Measurements from ENCODE around the gene CPLX4. TPM values are rescaled to one million over a fixed set of nuclear protein-coding genes. Genes with fewer than 3 reads are reported as not detected.

Gene CPLX4
- total RNA-seq, 2 experiments from 2014 or later, result not detected

DNA sequence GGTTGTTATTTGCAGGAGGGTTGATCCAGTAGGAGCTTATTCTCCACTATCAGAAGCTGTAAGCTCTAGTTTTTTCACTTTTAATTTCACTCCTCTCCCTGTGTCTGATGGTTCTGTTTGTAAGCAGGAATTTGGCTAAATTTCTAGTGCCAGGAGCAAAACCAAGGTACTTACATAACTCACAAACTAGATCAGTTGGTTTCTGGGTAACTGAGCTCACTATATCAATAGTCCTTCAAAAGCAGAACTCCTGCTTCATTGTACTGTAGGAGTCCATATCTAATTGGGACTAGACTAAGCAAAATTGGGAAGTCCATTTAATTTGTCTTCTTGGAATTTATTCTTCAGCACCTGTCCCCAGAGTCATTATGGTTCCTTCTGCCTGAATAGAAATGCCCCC is 25.1 kb downstream of the CPLX4 start:
- H3K4me3 ChIP-seq (ENCODE audit: low read length), result no peak overlapping the region
- H3K4me1 Mint-ChIP-seq (ENCODE audit: low read depth), result no peaks in the 10 kb centered on the region
- peaks cover 7 to 28% of the 10 kb centered on the region in 2 experiments for H3K27me3 ChIP-seq (ENCODE audit: control insufficient read depth in 1 of 2, insufficient read depth in 2 of 2, low read length in 2 of 2)
- POLR2A ChIA-PET, result no interaction called here
- no peak overlapping the region for H3K27ac Mint-ChIP-seq
- intact Hi-C loops (cut with DNase I, micrococcal nuclease), result no loop called here
- H3K36me3 ChIP-seq (ENCODE audit: insufficient read depth, low read length), result no peaks in the 10 kb centered on the region
- H3K27ac ChIP-seq (ENCODE audit: low read depth in 1 of 2, low read length in 2 of 2), result no peak overlapping the region
- H3K4me1 ChIP-seq (ENCODE audit: insufficient read depth, low read length), result no peaks in the 10 kb centered on the region
- CTCF ChIA-PET, result no interaction called here
- H3K9me3 ChIP-seq (ENCODE audit: control insufficient read depth in 1 of 2, insufficient read depth in 1 of 2, low read length in 2 of 2), result no peaks in the 10 kb centered on the region
- H3K9me3 Mint-ChIP-seq, result no peaks in the 10 kb centered on the region
- ATAC-seq (ENCODE audit: poor library complexity) (no peak), DNase-seq (no peak)
- H3K4me3 Mint-ChIP-seq, result no peak overlapping the region
- TF ChIP-seq, protein P1, sequence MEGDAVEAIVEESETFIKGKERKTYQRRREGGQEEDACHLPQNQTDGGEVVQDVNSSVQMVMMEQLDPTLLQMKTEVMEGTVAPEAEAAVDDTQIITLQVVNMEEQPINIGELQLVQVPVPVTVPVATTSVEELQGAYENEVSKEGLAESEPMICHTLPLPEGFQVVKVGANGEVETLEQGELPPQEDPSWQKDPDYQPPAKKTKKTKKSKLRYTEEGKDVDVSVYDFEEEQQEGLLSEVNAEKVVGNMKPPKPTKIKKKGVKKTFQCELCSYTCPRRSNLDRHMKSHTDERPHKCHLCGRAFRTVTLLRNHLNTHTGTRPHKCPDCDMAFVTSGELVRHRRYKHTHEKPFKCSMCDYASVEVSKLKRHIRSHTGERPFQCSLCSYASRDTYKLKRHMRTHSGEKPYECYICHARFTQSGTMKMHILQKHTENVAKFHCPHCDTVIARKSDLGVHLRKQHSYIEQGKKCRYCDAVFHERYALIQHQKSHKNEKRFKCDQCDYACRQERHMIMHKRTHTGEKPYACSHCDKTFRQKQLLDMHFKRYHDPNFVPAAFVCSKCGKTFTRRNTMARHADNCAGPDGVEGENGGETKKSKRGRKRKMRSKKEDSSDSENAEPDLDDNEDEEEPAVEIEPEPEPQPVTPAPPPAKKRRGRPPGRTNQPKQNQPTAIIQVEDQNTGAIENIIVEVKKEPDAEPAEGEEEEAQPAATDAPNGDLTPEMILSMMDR (IDR thresholded peaks at IDR 0.05), result no peak
- H3K27me3 Mint-ChIP-seq, result peaks cover 62% of the 10 kb centered on the region
- H3K36me3 Mint-ChIP-seq (ENCODE audit: low read depth), result no peaks in the 10 kb centered on the region

- intact Hi-C loops (cut with DNase I, micrococcal nuclease), result no loop called here
- Mint-ChIP-seq H3K4me3 (no peak overlapping the region), H3K9me3 (no peaks in the 10 kb centered on the region), H3K27ac (no peak overlapping the region), H3K4me1 (ENCODE audit: low read depth) (no peaks in the 10 kb centered on the region), H3K36me3 (ENCODE audit: low read depth) (no peaks in the 10 kb centered on the region), H3K27me3 (peaks cover 63% of the 10 kb centered on the region)
- Histone ChIP-seq H3K27me3 (ENCODE audit: control insufficient read depth in 1 of 2, insufficient read depth in 2 of 2, low read length in 2 of 2) (peaks cover 9 to 43% of the 10 kb centered on the region in 2 experiments), H3K9me3 (ENCODE audit: control insufficient read depth in 1 of 2, insufficient read depth in 1 of 2, low read length in 2 of 2) (no peaks in the 10 kb centered on the region), H3K4me1 (ENCODE audit: insufficient read depth, low read length) (no peaks in the 10 kb centered on the region), H3K36me3 (ENCODE audit: insufficient read depth, low read length) (no peaks in the 10 kb centered on the region), H3K27ac (ENCODE audit: low read depth in 1 of 2, low read length in 2 of 2) (no peak overlapping the region), H3K4me3 (ENCODE audit: low read length) (no peak overlapping the region)
- CTCF ChIA-PET, result no interaction called here
- TF ChIP-seq, protein P1 (IDR thresholded peaks at IDR 0.05), result no peak
- POLR2A ChIA-PET, result no interaction called here
- ATAC-seq (ENCODE audit: poor library complexity), result no peak
- no peak for DNase-seq
Observed at GRCh38 chr18:59286341-59286740, 32.1 kb downstream of the CPLX4 start.

GRCh38 chr18:59282341-59282740 is 36.1 kb downstream of the CPLX4 start:
- H3K4me3 ChIP-seq (ENCODE audit: low read length), result no peak overlapping the region
- Mint-ChIP-seq H3K4me1 (ENCODE audit: low read depth) (no peaks in the 10 kb centered on the region), H3K36me3 (ENCODE audit: low read depth) (no peaks in the 10 kb centered on the region), H3K9me3 (no peaks in the 10 kb centered on the region), H3K4me3 (no peak overlapping the region), H3K27ac (no peak overlapping the region), H3K27me3 (peaks cover 86% of the 10 kb centered on the region)
- no peak overlapping the region for H3K27ac ChIP-seq (ENCODE audit: low read depth in 1 of 2, low read length in 2 of 2)
- peaks cover 31 to 69% of the 10 kb centered on the region in 2 experiments for H3K27me3 ChIP-seq (ENCODE audit: control insufficient read depth in 1 of 2, insufficient read depth in 2 of 2, low read length in 2 of 2)
- TF ChIP-seq, protein P1 (IDR thresholded peaks at IDR 0.05), result no peak
- no peaks in the 10 kb centered on the region for H3K36me3 ChIP-seq (ENCODE audit: insufficient read depth, low read length)
- DNase-seq, result no peak
- no peaks in the 10 kb centered on the region for H3K4me1 ChIP-seq (ENCODE audit: insufficient read depth, low read length)
- POLR2A ChIA-PET, result no interaction called here
- CTCF ChIA-PET, result no interaction called here
- intact Hi-C loops (cut with DNase I, micrococcal nuclease), result no loop called here
- H3K9me3 ChIP-seq (ENCODE audit: control insufficient read depth in 1 of 2, insufficient read depth in 1 of 2, low read length in 2 of 2), result no peaks in the 10 kb centered on the region
- no peak for ATAC-seq (ENCODE audit: poor library complexity)
